ENCODE measurements around the gene SLC6A3.

Gene SLC6A3

GRCh38 chr5:1419476-1420210 lies 25.6 kb downstream of the SLC6A3 start:
- no peak for FAIRE-seq

DNA sequence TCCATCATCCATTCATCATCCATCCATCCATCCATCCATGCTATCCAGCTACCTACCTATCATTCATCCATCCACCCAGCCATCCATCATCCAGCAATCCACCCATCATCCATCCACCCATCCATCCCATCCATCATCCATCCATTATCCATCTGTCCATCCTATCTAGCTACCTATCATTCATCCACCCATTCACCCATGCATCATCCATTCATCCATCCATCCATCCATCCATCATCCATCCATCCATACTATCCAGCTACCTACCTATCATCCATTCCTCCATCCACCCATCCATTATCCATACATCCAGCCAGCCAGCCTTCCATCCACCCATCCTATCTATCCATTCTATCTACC lies 26.3 kb downstream of the SLC6A3 start:
- FAIRE-seq: no peak

- FAIRE-seq: no peak
Observed at GRCh38 chr5:1418238-1418920, 26.9 kb downstream of the SLC6A3 start.

- FAIRE-seq: no peak
Observed at GRCh38 chr5:1417586-1418225, 27.5 kb downstream of the SLC6A3 start.

DNA sequence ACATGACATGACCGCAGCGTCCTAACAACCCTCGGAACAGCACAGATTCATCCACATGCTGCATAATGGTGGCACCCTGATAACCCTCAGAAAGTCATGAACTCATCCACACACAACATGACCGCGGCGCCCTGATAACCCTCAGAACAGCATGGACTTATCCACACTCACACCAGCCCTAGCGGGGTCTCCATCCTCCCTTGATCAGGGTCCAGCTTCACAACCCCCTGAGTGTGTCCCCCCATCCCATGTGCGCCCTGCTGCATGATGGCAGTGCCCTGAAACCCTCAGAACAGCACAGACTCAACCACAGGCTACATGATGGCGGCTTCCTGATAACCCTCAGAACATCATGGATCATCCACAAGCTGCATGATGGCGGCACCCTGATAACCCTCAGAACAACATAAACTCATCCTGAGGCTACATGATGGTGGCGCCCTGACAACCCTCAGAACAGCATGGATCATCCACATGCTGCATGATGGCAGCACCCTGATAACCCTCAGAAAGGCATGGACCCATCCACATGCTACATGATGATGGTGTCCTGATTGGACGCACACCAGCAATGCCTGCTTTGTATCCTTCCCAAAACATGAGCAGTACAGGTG lies 28.3 kb downstream of the SLC6A3 start:
- no peak for FAIRE-seq

DNA sequence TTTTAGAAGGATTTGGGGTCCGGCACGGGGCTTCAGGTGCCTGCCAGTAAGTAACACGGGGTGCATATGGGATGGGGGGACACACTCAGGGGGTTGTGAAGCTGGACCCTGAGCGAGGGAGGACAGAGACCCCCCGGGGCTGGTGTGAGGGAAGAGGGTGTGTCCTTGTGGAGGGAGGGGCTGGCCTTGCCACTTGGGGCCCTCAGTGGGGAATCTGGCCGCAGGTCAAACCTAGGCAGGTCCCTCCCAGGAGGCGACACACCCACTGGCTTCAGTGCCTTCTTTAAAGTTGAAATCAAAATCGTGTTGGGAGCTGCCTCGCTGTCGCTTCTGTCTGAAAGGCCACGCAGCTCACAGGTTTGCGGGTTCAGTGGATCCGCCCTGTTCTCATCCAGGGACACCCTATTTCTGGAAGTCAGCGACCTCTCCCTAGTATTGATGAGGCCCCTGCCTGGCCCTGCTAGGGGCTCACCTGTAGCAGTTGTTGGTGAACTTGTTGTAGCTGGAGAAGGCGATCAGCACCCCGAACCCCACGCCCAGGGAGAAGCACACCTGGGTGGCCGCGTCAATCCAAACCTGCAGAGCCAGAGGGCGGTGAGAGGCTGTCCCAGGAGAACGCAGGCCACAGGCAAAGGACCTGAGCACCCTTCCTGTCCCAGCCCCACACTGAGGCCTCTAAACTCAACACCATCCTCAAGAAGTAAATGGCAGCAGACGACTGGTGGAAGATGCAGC lies 29.4 kb downstream of the SLC6A3 start:
- no peak for FAIRE-seq

GRCh38 chr5:1415059-1415425 lies 30.2 kb downstream of the SLC6A3 start:
- FAIRE-seq: no peak

- no peak for FAIRE-seq
Observed at GRCh38 chr5:1414311-1415058, 30.8 kb downstream of the SLC6A3 start.

DNA sequence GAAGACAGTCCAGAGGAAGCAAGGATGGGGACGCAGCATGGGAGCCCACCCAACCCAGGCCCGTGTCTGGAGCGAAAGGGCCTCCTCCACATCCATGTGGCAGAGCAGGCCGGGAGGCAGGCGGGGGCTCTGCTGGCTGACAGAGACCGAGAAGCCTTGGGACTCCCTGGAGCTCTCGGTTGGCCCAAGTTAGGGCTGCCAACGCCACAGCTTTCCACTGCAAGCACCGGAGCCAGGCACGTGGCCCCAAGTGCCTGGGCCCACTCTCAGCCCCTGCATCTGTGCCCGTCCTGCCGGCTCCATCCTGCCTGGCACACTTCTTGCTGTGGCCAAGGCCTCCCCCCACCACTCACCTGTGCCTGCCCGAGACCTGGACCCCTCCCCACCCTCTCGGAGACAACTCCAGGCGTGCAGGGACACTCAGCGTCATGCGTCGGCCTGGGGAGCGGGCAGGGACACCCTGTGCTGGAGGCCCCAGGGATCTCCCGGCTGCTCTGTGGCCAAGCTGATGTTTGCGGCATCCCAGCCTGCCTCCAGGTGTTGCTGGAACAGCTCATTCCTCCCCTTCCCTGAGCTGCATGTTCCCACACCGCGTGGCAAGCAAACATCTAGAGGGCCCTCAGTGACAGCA lies 31.5 kb downstream of the SLC6A3 start:
- no peak for FAIRE-seq

DNA sequence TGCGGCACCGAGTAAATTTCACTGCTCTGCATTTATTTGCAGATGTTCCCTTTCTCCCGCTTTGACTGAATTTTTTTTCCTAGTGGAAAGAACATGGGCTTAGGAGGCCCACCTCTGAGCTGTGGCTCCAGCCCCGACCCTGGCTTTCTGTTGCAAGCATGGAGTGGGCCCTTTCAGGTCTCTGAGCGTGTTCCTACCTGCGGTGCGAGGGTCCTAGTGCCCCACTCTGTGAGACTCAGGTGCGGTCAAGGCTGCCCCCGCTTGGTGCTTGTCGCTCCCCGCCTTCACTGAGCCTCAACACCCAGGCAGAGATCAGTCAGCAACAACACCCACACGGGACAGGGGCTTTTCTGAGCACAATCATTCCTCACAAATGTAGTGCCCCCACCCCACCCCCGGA lies 32.0 kb downstream of the SLC6A3 start:
- no peak for FAIRE-seq

- no peak for FAIRE-seq
Observed at GRCh38 chr5:1412621-1413020, 32.6 kb downstream of the SLC6A3 start.

GRCh38 chr5:1412163-1412562 lies 33.1 kb downstream of the SLC6A3 start:
- FAIRE-seq: no peak

DNA sequence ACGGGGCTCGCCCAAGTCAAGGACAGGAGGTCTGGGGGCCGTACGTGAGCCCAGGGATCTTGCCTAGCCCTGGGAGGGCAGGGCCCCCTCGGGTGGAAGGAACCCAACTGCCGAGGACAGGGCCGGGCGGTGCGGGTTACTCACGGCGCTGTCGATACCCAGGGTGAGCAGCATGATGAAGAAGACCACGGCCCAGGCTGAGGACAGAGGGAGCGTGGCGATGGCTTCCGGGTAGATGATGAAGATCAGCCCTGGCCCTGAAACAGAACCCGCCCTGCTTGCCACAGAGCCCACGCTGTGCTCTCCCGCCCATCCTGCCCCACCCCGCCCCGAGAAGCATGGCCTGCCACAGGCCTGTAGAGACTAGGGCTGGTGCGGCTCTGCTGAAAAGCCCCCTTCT lies 34.1 kb downstream of the SLC6A3 start:
- no peak for FAIRE-seq

DNA sequence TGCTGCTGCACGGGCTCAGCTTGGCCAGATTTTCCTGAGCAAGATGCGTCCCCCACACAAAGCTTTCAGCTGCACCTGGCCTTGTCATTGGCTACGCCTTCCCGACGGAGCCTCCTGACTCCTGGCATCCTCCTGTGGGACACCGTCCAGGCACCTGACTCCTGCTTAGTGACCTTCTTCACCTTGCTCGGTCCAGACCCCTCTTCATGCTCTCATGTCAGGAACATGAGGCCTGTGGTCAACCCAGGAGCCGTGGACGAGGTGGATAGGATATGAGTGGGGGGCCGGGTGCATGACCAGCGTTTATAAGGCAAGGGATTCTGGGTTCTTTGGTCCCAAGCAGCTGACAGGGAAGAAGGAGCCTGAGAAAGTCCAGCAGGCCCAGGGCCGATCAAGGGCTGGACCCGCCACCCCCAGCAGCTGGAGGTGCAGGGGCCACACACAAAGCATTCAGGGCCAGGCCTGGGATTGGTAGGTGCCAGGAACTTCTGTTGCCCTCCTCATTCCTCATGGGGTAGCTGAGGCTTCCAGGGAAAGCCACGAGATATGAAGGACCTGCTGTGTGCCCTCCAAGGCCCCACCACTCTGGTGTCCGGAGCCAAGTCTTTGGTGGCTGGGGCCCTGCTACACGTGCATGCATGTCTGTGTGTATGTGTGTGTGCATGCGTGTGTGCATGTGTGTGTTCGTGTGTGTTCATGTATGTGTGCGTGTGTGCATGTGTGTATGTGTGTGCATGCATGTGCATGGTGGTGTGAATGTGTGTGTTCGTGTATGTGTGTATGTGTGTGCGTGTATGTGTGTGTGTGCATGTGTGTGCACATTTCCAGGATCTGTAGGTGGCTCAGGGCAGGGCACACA lies 34.9 kb downstream of the SLC6A3 start:
- no peak for FAIRE-seq

DNA sequence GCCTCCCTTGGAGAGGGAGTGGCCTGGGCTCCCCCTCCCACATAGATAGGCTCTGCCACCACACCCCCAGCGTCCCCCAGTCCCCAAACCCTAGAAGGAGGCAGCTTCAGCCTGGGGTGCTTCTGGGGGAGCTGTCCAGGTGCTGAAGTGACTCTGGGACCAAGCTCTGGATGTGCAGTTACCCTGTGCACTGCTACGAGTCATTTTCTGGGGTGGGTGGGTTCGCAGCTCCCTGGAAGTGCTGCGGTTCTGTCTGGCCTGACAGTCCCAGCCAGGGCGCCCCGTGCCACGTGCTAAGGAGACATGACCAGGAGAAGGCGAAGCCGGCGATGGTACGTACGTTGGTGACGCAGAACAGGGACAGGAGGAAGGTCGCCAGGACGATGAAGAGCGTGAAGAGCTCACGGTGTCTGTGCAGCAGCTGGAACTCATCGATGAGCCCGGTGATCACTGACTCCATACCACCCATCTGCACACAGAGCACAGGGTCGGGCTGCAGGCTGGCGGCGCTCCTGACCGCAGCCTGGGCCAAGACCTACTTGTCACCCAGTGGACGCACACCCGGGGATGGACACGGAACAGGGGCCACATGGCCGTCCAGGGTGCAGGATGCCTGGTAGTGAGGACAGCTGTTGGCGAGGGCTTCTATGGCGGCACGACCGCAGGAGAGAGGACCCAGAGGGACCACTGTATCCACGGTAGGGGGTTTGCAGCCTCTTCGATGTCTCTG lies 35.7 kb downstream of the SLC6A3 start:
- no peak for FAIRE-seq

DNA sequence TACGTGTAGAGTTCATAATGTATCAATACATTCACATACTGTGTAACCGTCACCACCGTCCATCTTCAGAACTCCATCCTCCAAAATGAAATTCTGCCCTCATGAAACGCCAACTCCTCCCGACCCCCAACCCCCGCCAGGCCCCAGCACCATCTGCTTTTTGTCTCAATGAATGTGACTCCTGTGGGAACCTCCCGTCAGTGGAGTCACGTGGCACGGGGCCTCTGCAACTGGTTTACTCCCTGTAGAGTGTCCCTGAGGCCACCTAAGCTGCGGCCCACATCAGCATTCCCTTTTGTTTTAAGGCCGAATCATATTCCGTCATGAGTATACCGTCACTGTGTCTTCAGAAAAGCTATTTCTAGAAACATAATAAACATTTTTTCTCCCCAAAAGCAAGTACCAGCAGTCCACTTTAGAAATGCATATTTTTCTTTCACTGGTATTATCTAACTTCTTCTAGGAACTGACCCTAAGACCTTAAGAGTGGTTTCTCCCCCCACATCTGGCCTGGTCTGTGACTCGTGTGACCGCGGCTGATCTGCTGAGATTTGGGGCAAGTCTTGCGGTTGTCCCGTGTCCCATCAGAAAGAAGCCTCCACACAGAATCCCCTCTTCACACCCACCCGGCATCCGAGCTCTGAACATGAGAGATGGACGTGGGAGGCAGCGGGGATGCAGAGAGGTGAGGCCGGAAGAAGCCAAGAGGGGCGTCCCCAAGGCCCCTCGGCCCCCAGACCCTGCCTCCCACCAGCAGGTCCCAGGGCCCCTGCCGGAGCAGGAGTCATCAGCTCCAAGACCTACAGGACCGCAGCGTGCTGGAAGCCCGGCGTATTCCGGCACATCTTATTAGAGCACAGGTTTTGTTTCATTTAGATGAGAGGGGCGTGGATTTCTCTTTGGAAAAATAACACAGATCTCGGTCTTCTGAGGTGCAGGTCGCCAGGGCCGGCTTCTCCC lies 38.3 kb downstream of the SLC6A3 start:
- no peak for FAIRE-seq

DNA sequence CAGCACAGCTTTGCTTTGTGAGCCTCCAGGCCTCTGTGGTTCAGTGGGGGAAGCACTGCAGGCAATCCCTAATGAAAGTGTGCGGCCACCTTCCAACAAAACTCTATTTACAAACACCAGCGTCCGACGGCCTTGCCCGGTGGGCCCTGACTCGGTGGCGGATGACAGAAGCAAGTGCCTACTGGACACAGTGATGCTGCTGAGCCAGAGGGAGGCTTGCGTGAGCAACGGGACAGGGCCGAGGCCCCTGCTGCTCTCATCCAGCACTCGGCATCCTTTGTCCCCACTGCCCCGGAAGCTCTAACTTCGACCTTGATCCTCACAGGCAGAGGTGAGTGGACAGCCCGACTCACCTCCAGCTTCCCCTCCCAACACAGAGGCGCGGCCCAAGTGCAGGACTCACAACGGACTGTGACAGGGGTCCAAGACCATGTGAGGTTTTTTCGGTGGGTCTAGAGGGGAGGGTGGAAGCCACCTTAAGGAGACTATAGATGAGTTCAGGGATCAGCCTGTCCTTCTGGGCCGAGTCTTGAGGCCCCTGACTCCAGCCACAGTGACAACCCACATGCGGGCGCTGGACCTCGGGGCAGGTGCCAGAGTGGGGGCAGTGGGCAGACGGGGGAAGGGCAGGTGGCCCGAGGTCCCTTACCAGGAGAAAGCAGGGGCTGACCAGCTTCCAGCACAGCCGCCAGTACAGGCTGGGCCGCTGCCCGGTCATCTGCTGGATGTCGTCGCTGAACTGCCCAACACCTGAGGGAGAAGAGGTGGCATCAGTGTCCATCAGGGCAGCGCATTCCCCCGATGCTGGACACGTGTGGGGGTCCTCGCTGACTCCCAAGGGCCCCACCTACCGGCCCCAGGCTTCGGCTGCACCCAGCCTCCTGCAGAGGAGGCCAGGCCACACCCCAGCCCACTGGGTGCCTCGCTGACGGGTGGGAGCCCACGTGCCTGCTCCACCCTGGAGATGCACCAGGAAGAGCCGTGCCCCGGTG lies 39.4 kb downstream of the SLC6A3 start:
- FAIRE-seq: no peak

DNA sequence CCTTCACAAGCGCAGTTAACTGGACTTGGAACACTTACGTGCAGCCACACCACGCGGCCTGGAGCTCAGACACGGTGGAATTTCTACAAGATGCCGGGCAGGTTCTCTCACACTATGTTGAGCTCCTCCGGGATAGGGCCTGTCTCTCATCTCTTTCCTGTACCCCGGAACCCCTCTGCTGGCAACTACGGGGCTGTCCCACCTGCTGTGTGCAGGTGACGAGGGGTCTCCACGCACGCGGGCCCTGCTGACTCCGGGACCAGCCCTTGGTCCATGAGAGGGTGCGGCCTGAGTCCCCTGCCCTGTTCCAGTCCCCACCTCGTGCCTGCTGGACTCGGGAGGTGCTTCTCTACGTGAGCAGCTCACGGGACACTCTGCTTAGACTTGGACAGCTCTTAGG lies 40.1 kb downstream of the SLC6A3 start:
- no peak for FAIRE-seq

Measured in G401.6 (cell line).